ENCODE results near the gene ROBO2.

DNA sequence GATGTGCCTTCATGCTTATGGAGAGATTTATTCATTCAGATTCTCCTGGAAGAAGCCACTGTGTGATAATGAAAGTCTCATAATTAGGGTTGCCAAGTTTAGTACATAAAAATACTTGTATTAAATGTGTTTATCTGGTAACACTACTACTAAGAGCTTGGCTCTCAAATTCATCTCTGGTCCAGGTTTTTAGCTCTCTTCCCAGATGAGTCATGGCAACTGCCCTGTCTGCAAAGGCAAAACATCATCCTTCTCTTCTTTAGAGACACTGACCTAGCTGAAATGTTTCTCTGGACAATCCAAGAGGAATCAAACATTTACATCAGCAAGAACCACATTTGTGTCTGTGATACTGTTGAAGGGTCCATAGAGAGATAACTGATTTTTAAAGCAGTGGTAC lies 269.6 kb downstream of the ROBO2 start:
- TF ChIP-seq CTCF (conservative IDR thresholded peaks at IDR 0.05) (no peak), ZFX (IDR thresholded peaks at IDR 0.05) (no peak)
